ENCODE data around the gene FHAD1.

The FHAD1 gene

GRCh38 chr1:15345705-15346345 lies 98.8 kb downstream of the FHAD1 start:
- DNase-seq, result peak in 5 of 14 donors; percentile 2 to 38 (median 29)

DNA sequence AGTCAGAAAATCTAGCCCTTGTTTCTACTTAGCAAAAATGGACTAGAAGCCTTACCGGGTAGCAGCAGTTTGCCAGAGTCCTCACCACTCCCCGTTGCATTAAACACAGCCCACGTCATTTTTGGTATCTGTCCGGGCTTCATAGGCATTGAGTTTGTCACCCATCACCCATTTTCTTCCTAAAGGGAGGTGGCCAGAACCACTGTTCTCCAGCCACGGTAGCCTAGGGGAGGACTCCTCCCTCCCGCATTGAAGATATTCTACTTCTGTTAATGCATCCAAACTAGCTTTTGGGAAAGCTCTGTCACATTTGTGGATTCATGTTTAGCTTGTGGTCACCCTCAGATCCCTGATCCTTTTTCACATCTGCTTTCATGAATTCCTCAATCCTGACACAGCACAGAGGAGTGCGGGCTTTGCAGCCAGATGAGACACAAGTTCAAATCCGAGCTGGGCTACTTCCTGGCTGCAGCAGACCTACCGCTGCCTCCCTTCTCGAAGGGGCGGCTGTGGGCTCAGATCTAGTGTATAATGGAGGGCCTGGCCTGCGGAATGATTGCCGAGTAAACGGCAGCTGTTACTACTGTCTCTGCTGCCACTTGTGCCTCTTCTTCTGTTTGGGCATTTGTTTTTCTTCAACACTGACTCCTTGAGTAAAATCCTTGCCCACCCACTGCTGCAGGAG lies 99.5 kb downstream of the FHAD1 start:
- DNase-seq, result no peak

- DNase-seq, result no peak
Observed at GRCh38 chr1:15347182-15347581, 100.2 kb downstream of the FHAD1 start.

DNA sequence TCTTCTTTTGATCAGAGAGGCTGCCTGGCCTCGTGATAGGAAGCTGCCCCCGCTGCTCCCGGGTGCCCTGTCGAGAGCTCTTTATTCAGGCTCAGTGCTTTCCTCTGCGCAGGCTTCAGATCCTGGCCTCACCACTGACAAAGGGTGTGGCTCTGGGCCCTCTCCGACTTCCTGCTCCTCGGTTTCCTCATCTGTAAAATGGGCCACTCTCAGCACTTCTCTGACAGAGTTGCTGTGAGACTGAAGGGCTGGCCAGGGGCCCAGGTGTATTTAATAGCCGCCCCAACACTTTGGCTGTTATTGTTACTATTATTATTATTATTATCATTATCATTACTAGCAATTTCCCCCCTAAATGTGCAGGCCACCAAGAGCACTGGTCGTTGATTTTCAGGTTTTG lies 101.6 kb downstream of the FHAD1 start:
- no peak for DNase-seq

GRCh38 chr1:15349133-15349532 lies 102.1 kb downstream of the FHAD1 start:
- no peak for DNase-seq

DNA sequence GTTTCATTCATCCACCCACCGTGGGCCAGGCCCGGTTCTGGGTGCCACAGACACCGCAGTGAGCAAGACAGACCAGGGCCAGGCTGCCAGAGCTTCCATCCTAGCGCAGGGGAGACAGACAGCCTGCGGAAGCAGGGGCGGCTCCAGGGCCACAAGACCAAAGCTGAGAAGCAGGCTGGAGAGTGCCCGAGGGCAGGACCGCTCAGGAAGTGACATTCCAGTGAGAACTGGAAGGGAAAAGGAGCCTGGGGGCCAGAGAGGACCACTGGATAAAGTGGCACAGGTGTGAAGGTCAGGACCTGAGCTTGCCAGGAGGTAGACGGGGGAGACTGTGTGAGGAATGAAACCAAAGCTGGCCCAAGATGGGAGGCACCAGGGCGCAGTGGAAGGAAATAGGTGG lies 103.1 kb downstream of the FHAD1 start:
- no peak for DNase-seq

DNA sequence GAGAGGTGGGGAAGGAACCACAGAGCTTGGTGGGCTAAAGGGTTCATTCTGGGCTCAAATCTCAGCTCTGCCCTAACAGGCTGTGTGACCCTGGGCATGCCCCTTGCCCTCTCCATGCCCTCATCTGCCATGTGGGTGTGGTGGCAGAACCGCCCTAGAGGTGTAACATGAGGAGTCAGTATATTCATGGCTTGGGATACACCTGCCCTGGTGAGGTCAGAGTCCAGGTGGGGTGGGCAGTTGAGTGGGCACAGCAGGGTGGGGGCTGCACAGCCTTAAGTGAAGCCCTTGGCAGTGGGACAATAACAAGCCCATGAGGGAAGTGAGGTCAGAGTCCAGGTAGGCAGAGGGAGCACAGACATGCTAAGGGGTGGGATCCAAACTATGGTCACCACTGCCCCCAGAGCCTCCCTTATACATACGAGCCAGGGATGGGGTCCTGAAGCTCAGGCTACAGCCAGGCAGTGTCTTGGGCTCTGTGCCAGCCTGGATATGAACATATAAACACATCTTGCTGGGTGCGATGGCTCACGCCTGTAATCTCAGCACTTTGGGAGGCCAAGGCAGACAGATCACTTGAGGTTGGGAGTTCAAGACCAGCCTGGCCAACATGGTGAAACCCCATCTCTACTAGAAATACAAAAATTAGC lies 103.7 kb downstream of the FHAD1 start:
- no peak for DNase-seq

GRCh38 chr1:15351310-15351709 lies 104.3 kb downstream of the FHAD1 start:
- no peak for DNase-seq

DNA sequence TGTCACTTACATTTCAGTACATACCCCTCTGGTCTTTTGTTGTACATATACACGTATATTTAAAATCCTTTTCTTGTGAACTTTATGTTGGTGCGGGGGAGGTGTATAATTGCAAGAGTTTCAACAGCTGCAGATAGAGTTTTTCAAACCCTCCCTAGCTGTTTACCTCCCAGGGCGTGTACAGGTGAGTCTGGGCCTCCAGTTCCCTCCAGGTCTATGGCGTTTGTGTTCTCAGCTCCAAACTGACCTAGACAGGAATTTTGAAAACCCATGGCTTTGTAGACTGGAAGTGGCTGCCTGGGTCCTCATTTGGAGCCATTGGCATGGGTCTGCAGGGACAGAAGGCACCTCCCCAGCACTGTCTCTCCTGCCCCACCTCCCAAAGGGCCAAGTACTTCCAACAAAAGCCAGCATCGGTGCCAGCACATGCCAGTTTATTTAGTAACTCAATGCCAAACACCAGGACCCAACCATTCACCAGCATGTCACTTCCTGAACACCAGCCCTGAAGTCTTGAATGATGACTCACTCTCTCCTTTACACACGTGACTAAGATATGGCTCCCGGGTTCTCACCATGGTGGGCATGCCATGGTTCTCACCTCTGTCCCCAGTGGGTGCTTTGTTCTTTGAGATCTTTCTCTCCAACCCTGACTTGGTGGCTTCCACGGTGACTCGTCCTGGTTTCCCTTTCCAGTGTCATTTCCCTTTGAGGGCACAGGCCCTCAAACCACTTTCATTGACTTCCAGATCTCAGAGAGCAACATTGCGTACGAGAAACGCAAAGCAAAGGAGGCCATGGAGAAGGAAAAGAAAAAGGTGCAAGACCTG lies 105.3 kb downstream of the FHAD1 start:
- DNase-seq, result no peak

- DNase-seq, result no peak
Observed at GRCh38 chr1:15353839-15354579, 107.0 kb downstream of the FHAD1 start.

DNA sequence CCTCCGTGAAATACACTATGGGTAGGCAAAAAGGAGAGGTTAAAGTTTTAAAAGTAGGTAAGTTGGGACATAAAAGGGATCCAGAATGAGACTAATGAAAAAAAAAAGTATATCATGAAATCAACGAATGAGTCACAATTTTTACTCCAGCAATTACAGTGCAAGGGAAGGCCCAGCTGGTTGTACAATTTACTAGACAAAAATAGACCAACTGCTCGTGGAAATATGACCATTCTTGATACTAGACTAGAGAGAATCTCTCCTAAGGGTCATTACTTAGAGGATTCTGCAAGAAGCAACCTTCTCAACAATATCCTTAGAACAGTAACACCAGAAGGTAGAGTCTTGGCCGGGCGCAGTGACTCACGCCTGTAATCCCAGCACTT lies 107.5 kb downstream of the FHAD1 start:
- DNase-seq, result no peak

GRCh38 chr1:15355968-15356625 lies 109.1 kb downstream of the FHAD1 start:
- DNase-seq, result no peak

- DNase-seq, result no peak
Observed at GRCh38 chr1:15357612-15358207, 110.7 kb downstream of the FHAD1 start.

GRCh38 chr1:15358565-15359133 lies 111.6 kb downstream of the FHAD1 start:
- no peak for DNase-seq

GRCh38 chr1:15360700-15361099 lies 113.7 kb downstream of the FHAD1 start:
- DNase-seq, result no peak

DNA sequence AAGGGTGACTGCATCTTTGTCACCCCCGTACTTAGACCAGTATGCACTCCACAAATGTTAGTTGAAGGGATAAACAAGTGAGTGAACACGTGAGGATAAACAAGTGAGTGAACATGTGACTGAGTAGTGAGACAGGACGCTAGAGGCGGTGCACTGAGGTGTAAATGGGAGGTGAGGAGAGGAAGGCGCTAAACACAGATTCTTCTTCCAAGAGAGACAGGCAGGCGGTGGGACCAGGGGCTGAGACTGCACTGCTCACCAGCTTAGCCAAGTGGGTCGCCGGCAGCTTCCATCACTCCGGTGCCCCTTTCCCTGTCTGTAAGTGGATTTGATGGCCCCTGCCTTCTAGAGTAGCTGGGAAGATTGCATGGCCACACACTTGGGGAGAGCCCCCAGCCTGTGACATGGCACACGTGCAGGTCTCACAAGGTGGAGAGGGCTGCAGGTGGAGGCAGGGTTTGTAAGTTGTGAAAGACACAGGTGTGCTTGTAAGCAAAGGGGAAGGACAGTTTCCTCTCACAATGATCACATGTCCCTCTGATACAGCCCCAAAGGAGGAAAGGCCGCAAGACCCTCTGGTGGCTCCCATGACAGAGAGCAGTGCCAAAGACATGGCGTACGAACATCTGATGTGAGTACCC lies 115.2 kb downstream of the FHAD1 start:
- no peak for DNase-seq

GRCh38 chr1:15362737-15363128 lies 115.7 kb downstream of the FHAD1 start:
- DNase-seq, result no peak

GRCh38 chr1:15364740-15365139 lies 117.7 kb downstream of the FHAD1 start:
- DNase-seq, result no peak

DNA sequence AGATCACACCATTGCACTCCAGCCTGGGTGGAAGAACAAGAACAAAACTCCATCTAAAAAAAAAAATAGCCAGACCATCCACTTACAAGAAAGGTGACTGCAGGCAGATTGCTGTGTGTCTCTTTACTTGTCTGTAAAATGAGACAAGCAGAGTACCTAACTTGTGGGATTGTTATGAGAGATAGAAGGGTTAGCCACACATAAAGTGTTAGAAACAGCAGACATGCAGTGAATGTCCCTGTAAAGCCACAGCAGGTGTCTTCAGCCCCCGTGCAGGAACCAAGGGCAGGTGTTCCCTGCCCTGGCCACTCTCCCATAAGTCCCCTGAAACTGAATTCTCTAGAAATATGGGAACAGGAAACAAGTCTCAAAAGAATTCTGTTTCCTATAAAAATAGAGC lies 121.9 kb downstream of the FHAD1 start:
- DNase-seq, result no peak

DNA sequence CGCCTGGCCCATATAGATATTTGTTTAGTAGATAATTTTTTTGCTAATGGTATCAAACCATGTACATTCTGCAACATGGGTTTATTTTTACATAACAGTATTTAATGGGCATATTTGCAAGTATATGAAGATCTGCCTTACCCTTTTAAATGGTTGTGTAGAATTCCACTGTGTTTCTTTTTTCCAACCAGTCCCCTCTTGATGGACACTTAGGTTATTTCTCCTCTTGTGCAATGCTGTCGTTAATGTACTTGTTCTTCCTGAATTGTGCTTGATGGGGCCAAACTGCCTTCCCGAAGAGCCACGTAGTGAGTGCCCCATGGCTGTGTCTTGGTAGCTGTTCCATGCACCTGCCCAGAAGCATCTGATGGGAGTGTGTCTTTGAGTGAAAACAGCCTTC lies 123.2 kb downstream of the FHAD1 start:
- DNase-seq, result no peak
